22Rv1 (cell line): ENCODE results near the gene MSMP.

Experiments used
- H3K27ac ChIP-seq: fragments of 450-650 bp; 2 replicates; pipeline ENCODE4 v1.5.1; 2017
- CTCF ChIP-seq: fragments of 450-650 bp; IDR thresholded peaks from 2 replicates; pipeline ENCODE4 v1.5.1; 2017; ENCODE audit warnings: mild to moderate bottlenecking
- ZFX ChIP-seq: fragments of 450-650 bp; IDR thresholded peaks from 2 replicates; pipeline ENCODE4 v1.6.1; 2017; ENCODE audit warnings: antibody characterized with exemption, borderline replicate concordance

Gene MSMP

GRCh38 chr9:35705836-35706430 is 48.1 kb downstream of the MSMP start:
- H3K27ac ChIP-seq = no peak overlapping the region
- no peak for TF ChIP-seq CTCF
- no peak for TF ChIP-seq ZFX

GRCh38 chr9:35705372-35705771 is 48.7 kb downstream of the MSMP start:
- TF ChIP-seq CTCF (no peak), ZFX (no peak)
- no peak overlapping the region for H3K27ac ChIP-seq

GRCh38 chr9:35703906-35704672 is 50.0 kb downstream of the MSMP start:
- TF ChIP-seq CTCF = no peak
- no peak for TF ChIP-seq ZFX

More at GRCh38 chr9:35703906-35704672, 50.0 kb downstream of the MSMP start:
- H3K27ac ChIP-seq = no peak overlapping the region
